Posterior vena cava (tissue), 2 donors: ENCODE measurements around the gene NCKAP5. TPM values are rescaled to one million over a fixed set of nuclear protein-coding genes. Genes with fewer than 3 reads are reported as not detected.

Experiments
- DNase-seq: peaks from one replicate; pipeline ENCODE4 v3.0.0-alpha.2; 2020; ENCODE audit warnings: low spot score
- intact Hi-C, 2 donors: fragments of 100-400 bp; cut with DNase I; formaldehyde crosslinking; loops; one replicate each; pipeline versions ENCODE4 v1.14.1 to v1.14.2; 2022 to 2023
- total RNA-seq, 2 donors: library from RNA; stranded (reverse); fragmentation: NEBNext Ultra II Directional; extraction: Animal tissue kit (Norgen Biotek cat#: 25700); gene quantifications; one replicate each; pipeline ENCODE4 v1.2.1, GENCODE V29; 2021
- donor health status: DM: yes; HTN: yes; CAD: no.
- donor health status: DM: yes; HTN: yes; CAD: no.

NCKAP5 gene
- total RNA-seq, 2 donors from 2014 or later: 2.0 to 2.1 TPM

DNA sequence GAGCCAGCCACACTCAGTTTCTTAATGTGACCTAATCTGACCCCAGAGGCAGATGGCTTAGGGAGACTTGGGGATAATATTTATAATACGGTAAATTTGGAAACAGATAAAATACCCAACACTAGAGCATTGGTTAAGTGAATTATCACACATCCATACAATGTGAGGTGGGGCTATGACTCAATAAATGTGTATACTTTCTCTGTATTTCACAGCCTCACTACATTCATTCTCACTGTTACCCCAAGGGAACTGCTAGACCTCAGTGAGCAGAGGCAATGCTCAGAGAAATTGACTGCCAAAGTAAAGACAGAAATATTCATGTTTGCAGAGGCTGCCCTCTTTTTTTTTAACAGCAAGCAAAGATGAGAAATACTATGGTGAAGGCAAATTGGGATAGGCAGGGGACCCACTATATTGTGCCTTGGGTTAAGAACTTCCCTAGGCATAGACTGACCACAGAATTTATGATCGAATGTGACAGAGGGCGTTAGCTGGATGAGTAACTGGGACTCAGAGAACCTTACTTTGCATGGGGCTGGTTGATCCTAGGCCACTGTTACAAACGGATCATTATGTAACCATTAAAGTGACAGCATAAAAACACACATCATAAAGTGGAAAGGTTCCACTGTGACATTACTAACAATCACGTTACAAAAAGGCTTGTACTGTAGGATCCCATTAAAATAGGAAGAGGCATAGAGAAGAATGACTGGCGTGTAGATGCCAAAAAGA lies 652.3 kb downstream of the NCKAP5 start:
- intact Hi-C loops: no loop called here
- no peak for DNase-seq

DNA sequence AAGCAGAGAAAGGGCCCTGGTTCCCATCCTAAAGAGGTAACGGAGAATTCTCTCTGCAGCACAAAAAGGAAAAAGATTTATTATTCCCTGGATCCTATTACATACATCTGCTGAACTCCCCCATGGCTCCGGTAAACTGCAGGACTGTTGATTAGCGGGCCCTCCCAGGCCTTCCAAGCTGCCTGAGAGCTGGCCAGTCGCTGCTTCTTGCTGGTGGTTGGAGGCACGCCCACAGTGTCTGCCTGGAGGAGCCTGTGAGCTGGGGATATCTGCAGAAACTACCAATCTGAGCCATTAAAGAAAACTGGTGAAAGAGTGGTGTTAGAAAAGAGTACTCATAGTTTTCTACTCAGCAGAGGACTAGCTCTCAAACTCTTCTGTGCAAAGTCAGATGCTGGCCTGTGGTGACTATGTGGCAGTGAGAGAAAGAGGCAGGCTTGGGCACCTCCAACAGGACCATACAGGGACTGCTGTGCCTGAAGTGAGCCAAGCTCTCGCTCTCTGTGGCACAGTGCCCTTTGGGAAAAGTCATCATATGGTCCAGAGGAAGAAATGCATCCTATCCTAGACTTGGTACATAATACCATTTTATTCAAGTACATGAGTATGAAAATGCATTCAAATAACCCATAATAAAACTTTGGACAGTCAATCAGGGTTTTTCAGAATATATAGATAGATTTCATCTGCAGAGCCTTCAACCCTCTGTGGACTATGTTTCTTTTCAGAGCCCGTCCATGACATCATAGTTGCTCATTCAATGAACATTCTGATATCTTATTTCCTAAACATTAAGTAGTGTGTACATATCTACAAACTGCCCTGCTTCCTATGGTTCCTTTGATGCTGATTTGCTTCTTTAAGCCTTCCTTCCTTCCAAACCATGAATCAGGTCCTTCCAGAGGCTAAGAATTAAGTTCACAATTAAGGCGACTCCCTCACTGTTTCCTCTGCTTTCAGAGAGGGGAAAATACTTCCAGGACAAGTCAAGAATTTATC lies 656.2 kb downstream of the NCKAP5 start:
- intact Hi-C loops: no loop called here
- DNase-seq: no peak

DNA sequence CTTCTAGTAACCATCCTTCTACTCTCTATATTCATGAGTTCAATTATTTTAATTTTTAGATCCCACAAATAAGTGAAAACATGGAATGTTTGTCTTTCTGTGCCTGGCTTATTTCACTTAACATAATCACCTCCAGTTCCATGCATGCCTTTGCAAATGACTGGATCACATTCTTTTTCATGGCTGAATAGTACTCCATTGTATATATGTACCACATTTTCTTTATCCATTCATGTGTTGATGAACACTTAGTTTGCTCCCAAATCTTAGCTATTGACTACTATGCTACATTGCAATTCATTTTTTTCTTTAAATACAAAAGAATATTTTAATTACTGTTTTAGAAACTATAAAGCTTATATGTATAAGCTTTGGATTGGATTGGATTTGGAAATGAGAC lies 657.8 kb downstream of the NCKAP5 start:
- intact Hi-C loops: no loop called here
- no peak for DNase-seq

DNA sequence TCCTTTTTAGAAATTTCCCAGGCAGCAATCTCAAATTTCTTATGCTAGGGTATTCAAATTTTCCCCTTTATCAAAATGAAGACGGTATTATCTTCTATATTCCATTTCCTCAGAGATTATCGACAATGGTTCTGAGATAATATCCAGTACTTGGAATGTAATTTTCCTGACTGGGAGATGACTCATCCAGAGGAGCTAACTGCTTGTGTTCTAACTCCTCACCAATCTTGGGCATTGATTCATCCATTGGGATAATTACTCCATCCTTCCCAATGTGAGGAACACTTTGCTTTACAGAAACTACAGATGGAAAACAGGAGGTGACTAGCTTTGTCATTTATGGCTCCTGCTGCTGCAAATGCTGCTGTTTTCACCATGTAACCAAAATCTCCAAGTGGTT lies 658.8 kb downstream of the NCKAP5 start:
- no peak for DNase-seq
- intact Hi-C loops: no loop called here

DNA sequence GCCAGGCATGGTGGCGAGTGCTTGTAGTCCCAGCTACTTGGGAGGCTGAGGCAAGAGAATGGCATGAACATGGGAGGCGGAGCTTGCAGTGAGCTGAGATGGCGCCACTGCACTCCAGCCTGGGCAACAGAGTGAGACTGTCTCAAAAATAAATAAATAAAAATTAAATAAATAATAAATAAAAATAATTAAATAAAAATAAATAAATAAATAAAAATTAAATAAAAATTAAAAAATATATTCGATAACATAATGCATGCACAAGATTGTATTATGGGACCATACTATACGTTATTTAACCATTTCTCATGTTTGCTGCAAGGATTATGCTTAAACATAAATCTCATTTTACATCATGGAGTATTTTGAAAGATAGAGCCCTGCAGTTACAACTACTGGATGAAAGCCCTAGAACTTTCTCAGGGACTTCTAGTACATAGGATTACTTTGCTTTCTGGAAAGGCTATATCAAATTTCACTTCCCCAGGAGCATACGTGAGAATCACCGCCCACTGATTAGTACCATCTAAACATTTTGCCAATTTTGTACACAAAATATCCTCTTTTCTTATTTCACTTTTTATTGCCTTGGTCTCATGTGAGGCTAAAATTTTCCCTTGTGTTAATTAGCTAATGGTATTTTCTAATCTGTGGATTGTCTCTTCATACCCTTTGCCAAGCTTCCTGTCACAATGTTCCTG lies 664.0 kb downstream of the NCKAP5 start:
- no peak for DNase-seq
- intact Hi-C loops: no loop called here

DNA sequence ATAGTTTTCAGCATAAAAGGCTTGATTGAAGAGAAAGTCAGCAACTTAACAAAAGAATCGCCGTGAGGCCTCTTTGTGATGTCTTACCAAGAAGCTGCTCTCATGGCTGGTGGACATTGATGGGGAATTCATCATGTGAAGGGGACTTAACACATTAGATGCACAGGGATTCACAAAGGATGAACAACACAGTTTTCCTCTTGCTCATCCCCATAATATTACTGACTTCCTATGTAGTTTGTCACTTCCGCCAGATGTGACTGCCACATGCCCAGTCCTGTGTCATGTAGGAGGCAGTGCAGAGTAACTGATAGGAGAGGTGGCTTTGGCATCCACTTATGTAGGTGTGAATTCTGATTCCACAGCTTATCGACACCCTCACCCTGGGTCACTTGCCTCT lies 665.6 kb downstream of the NCKAP5 start:
- intact Hi-C loops: no loop called here
- DNase-seq: no peak

DNA sequence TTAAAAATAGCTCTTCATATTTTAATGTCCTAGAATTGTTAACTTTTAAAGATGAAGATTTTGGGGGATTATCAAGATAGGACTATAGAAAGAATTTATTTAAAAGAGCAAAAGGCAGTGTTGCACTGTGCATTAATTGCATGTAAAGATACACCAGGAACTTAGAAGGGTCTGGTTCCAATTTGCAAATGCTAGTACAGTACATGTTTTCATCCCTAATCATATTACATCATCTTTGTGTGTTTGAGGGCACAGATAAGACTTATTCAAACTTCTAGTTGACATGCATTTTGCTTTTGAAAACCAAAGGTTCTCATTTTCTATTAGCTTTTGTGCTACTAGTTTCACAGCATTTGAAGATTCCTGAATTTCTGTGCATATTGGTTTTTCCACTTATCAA lies 666.6 kb downstream of the NCKAP5 start:
- DNase-seq: no peak
- intact Hi-C loops: no loop called here

DNA sequence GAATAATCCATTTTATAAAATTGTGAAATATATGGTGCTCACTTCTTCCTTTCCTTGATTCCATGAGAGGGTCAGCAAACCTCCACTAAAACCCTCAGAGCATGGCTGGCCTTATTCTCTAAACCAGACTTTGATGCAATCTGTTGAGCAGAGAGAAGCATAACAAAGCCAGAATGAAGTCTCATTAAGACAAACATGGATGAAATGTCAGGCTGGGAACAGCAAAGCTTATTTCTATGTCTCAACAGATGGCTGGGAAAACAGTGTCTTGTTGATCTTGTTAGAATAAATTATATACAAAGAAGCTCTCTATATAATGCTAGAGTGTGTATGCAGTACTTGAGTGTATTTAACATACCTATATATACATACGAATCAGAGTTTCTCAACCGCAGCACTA lies 671.2 kb downstream of the NCKAP5 start:
- intact Hi-C loops: no loop called here
- DNase-seq: no peak

DNA sequence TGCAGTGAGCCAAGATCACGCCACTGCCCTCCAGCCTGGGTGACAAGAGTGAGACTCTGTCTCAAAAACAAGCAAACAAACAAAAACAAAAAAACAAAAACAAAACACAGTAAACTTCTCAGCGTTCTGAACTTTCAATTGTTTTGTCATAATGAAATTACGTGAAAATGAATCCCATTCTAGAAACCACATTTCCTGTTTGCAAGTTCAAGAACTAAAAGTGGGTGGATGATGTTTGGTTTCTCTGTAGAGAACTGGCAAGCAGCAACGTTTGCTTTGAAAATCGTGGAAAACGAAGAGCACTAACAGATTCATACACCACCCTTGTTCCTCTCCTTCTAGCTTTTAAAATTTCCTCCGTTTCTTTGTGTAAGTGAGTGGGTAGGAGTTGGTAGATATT lies 672.2 kb downstream of the NCKAP5 start:
- intact Hi-C loops: no loop called here
- DNase-seq: no peak

DNA sequence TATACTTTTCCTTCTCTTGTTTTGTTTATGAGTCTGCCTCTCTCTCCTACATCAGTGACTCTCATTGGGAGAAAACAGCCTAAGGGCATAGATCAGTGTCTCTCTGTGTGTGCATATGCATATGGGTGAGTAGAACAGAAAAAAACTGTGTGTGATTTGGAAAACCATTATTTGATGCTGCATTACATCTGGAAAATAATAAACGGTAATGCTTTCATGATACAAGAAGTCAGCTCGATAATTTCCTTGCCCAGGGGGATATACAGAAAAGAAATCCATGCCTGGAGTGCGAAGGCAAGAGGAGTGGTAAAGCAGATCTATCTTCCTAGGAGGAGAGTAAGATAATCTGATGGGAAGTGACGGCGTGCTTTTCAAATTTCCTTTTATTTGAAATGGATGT lies 676.8 kb downstream of the NCKAP5 start:
- intact Hi-C loops: no loop called here
- no peak for DNase-seq

DNA sequence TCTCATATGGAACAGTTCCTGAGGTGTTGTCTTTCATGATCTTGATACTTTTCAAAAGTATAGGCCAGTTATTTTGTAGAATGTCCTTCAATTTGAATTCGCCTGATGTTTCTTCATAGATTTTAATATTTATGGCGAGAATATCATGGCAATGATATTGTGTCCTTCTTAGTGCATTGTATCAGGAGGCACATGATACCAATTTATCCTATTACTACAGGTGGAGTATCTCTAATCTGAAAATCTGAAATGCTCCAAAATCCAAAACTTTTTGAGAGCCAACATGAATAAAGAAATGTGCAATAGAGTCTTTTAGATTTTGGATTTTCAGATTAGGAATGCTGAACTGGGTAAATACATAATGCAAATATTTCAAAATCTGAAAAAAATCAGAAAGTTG lies 681.7 kb downstream of the NCKAP5 start:
- intact Hi-C loops: no loop called here
- no peak for DNase-seq

DNA sequence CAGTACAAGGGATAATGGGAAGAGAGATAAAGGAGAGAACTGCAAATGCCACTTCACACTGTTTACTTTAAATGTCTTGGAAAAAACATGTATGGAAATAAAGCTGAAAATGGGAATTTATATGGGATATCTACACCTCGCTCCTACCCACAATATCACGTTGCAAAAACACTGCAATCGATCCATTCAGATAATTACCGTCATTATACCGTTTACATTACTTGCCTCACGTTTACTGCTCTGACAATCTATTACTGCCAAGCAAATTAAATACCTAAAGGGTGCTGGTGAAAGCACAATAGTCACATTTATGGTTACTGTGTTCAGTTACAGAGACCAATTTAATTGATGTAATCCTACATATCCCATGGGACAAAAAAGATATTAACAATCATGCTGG lies 683.6 kb downstream of the NCKAP5 start:
- DNase-seq: no peak
- intact Hi-C loops: no loop called here

DNA sequence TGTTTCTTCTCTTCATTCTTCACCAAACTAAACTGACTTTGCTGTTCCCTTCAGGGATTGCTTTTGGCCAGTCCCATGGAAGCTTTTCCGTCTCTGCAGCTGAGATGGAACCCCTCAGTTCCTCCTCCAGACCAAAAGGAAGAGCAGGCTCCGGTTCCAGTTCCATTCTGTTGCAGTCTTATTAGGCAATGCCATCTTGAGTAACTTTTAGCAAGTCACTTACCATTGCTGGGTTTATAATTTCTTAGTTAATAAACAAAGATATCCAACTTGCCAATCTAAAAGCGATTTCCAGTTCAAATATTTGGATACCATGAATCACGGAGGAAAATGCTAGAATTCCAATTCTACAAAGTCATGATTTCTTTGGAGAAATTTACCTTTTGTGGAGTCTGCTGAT lies 684.0 kb downstream of the NCKAP5 start:
- intact Hi-C loops: no loop called here
- DNase-seq: no peak

DNA sequence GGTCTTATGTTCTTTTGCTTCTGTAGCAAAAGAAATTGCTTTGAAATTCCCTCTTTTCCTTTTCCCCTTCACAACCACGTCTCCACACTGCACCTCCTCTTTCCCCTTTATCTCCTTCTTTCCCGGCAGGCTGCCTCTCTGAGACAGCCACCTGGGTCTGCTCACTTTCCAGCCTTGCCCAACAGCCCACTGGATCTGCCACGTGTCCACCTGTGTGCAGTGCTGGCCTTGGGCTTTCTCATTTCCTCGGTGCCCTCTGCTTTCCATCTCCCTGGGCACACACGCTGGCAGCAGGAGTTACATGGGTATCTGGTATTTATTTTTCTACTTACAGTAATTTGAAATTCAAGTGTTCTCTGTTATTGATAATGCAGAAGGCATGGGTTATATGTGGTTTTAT lies 684.8 kb downstream of the NCKAP5 start:
- DNase-seq: no peak
- intact Hi-C loops: no loop called here

DNA sequence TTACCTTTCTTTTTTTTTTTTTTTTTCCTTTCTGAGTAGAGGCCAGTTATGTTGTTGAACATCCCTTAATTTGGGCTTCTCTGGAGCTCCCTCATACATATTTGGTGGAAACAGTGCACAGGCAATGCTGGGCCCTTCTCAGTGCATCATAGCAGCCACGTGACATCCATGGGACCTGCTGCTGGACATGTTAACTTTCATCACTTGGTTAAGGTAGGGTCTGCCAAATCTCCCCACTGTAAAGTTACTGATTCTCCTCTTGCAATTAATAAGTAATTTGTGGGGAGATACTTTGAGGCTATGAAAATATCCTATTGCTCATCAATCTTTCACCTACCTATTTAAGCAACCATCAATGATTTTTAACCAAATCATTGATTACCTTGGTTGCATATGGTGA lies 686.7 kb downstream of the NCKAP5 start:
- DNase-seq: no peak
- intact Hi-C loops: no loop called here

DNA sequence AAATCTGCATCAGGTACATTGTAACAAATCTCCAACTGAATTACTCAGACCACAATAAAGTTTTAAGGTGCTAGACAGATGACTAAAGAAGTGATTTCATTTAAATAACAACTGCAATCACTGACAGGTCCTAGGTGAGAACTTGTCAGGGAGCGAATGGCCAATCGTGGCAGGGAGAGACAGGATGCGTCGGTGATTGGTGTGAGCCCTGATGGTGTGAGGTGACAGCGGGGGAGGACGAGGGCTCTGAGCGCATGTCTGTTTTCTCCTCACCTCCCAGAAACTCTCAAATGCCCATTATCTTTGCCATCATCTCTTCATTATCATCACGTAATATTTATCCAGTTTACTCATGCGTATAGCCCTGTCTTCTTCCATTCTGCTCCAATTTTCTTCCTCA lies 690.3 kb downstream of the NCKAP5 start:
- intact Hi-C loops: no loop called here
- DNase-seq: no peak

DNA sequence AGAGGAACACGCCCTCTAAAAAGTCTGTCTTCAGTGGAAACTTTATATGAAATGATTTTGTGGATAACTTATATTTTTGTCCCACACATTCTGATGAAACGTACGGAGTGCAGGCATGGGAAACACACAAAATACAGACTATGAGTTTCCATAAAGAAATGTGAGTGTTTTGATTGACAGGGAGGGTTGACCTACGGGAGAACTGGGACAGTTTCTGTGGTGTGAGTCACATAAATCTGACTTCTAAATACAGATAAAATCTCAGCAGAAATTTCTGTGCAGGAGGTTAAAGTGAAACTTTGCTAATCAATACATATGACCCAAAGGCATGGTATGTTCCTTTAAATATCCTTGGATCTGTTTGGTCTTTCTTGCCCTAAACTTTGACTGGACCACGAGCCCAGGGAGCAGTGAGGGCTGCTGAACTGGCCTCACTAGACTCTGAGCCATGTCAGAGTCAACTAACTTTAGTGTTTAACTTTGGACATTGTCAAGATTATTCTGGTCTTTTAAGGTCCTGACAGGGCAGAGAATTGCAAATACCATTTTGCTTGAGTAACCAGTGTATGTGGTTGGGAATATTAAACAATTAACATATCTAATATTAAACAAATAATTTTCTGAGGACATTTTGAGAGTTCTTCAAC lies 691.4 kb downstream of the NCKAP5 start:
- intact Hi-C loops: no loop called here
- DNase-seq: no peak

DNA sequence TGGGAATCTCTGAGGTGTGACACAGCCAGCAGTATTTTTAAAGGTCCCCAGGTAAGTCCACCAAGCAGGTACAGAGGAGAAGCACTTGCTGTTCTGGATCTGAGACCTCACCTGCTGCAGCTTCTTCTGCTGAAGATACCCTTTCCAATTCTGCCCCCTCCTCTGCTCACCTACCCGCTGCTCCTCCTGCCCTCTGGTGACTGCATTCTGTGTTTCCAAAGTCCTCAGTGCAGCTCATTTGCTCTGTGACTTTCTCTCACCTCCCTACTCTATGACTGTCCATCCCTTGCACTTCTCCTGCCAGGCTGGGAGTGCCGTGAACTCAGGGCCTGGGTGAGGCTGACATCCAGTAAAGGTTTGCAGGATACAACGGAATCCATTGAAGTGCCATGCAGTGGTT lies 693.1 kb downstream of the NCKAP5 start:
- DNase-seq: no peak
- intact Hi-C loops: no loop called here

DNA sequence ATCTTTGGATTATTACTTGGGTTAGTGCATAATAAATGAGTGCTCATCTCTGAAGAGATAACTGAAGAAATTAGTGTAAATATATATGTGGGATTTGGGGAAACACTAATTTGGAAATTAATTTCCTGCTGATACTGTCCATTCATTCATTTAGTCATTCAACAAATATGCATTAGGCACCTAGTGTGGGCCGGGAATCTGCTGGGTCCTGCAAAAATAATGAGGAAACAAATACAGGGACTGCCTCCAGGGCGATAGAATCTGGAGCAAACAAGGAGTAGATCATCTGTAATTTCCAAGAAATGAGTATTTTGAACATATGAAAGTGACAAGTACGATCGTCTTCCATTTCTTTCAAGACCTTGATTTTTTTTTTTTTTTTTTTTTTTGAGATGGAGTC lies 694.5 kb downstream of the NCKAP5 start:
- intact Hi-C loops: no loop called here
- no peak for DNase-seq

DNA sequence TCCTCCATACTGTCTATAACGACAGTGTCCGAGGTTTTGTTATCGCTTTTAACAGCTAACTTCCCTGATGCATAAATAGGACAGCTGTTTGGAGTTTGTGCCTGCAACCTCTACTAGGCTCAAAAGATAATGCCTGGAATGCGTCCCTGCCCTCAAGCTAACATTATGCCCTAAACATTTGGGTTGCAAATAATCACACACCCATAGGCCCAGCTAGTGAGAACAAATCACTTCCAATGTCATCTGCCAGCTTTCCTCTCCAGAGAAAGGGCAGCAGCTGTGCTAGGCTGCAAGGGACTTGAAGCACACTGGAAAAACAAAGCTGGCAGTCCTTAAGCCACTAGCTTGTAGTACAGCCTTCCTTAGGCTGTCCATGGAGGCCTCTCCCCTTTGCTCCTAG lies 696.4 kb downstream of the NCKAP5 start:
- intact Hi-C loops: no loop called here
- no peak for DNase-seq
